ELR (cell line): Measurements from ENCODE around the gene ADGB.

Experiments
- DNase-seq: peaks from one replicate; pipeline ENCODE4 v3.0.0-alpha.2; 2015; ENCODE audit warnings: low read depth

The ADGB gene

DNA sequence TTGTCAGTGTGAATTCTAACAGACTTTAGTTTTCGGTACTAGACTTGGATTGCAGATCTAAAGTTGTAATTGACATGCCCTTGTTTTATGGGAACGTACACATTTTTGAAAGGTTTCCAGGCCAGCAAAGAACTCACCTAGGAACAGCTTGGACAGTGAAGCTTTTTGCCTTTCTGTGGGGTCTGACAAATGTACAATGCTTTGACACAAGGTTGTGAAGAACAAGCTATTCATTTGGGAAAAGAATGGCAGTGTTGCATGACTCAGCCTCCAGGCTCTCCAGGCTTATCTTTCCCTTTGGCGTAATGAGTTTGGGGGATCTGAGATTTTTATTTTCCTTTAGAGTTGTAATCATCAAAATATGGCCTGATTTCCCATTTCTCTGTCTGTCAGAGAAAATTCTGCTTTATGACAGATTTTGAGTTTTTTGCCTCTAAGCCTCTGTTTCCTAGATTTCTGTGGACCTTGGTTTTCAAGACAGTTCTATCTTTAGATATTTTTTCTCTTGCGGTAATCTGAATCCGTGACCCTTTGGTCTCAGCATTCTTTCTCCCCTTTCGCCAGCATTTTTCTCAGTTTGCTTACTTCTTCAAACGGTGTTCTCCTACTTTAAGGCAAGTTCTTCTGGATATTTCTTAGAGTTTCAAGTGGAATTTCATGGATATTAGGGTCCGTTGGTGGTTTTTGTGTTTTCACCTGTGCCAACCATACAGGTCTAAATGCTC is 221.0 kb downstream of the ADGB start:
- no peak for DNase-seq

DNA sequence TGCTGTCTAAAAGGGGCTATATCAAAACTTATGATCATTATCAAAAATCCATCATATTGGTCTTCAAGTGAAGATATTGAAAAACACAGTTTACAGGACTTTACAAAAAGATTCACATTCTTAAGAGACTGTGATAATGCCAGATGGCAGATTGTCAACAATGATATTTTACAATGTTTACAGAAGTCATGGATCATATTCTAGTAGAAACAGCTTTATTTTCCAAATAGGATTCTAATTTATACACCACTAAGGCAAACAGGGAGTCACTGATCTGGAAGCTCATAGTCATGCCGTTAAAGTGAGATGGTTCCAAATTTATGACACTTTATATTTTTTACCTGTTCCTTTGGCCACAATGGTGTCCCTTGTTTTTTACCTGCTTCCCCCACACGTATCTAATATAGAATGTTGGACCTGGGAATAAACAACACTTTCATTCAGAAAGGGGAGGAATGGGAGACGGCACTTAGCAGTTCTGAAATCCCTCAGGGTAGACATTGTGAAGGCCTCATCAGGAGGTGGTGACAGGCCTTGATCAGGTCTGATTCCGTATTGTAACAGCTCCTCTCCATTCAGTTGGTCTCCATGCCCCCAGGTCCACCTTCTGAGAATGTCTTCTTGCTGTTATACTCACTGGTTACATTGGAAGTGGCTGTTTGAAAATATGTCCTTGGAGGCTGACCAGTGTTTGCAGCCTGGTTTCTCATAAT is 228.6 kb downstream of the ADGB start:
- no peak for DNase-seq

DNA sequence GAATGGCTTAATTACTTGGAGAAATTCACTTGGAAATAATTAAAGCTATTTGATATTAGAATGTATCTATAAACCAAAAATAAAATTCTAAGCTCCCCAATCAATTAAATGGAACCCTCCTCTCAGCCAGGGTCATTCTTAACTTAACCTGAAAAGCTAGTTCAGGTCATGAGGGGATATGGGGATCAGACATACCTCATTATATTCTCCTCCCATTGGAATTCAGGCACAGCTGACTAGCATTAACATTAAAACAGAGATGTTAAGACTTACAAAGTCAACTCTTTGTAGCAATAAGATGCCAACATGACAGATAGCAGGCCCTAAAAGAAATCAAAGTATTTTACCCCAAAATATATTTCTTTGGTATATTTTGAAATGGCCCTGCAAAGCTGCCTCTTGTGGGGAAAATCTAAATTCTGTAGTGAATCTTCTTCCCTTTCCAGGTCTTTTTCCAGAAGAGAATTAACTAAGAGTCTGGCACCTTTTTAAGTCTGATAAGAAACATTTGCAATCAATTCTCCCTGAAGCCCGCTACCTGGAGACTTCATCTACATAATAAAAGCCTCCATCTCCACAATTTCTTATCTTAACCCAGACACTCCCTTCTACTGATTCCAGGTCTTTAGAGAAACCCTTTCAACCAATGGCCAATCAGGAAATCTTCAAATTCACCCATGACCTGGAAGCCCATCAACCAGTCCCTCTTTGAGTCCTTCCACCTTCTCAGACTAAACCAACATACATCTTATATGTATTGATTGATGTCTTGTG is 231.2 kb downstream of the ADGB start:
- no peak for DNase-seq

DNA sequence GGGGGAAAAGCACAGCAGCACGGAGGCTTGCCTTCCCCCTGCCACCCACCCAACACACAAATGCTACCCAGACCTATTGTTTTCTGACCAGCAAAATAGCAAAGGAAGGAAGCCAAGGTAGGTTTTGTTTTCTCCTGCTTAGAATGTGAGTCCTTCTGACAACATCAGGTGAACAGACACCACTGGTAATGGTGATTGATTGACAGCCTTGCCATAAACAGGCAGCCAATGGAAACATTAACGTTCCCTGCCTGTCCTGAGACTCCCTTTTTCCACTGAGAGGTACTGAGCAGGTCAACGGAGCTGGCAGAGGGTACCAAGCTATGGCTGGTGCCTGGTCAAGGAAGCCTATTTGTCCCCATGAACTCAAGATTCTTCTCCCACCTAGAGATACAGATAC is 234.4 kb downstream of the ADGB start:
- no peak for DNase-seq

DNA sequence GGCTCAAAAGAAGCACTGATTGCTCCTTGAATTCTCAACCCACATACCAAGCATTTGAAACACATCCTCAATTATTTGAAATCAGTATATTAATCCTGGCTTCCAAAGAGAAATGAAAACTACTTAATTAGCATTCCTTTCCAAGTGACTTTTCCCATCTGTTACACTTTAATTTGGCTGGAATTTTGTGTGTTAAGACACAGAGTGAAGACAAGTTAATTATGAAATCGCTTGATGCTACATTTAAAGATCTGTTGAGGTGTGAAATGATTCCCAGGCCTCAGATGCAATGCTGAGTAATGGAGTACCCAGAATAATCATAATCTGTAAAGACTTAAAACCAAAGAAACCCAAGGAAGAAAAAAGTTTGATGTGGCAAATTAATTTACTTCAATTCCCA is 241.4 kb downstream of the ADGB start:
- DNase-seq = no peak

DNA sequence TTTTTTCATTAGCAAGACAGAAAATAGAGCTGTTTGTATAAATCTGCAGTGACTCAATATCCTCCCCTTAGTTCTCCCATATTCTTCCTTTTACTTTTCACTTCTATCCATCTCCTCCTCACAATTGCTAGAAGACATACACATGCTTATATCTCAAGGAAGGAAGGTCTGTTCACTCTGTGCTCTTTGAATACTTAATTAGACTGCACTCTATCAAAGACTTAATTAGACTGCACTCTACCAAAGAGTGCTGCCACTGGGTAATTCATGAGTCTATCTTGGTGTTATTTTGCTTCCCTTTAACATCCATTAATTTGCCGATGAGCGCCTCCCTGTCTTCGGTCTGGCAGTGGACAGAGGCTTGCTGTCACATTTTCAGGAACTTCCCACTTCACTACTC is 241.9 kb downstream of the ADGB start:
- DNase-seq = no peak

DNA sequence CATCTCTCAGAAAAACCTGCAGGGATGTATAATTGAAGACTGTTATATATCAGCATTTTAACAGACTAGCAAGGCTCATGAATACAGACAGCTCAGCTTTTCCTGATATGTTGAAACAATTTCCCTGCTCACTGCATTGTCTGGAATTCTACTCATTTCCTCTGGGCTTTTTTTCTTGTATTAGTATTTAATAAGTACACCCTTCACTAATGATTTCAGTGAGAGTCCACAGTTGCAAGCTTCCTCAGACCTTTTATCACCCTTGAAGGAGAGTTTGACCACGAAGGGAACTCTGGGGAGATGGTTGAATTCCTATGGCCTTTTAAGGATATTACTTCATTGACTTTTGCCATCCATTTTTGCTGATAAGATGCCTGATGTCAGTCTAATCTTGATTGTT is 248.7 kb downstream of the ADGB start:
- no peak for DNase-seq

DNA sequence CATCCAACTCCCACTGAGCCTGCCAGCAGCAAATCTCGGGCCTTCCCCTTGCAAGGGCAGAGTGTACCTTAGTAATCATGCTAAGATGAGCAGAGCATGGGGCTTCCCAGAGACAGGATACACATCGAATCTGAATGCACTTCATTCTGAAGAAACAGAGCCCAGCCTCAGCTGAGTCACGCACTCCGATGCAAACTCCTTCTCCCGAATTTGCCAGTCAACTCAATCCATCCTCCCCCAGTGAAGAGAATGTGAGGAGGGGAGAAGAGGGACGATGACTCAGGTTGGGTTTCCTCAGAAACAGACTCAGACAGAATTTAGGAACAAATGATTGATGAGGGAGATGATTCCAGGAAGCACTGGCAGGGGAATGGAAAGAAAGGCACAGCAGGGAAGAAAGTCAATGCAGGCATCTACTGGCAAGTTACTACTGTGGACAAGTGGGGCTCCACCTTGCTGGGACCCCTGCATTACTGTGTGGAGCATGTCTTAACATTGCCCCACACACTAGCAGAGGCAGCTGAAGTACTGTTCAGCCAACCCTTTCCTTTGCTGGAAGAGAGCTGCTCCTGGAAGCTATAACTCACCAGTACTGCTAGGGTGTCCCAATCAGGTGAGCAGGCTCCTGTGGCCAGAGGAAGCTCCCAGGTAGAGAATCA is 251.6 kb downstream of the ADGB start:
- peak; percentile 81 for DNase-seq

DNA sequence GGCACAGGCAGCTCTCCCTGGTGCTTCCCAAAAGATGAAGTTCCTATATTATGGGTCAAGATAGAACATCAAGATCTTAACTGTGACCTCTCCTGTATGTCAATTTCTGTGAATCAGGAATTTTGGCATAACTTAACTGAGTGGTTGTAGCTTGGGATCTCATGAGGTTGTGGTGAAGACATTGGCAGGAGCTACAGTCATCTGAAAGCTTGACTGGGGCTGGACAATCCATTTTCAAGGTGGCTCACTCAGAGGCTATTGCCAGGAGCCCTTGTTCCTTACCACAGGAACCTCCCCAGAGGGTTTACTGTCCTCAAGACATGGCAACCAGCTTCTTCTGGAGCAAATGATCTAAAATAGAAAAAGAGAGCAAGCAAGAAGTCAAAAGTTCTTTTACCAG is 252.2 kb downstream of the ADGB start:
- DNase-seq = no peak

DNA sequence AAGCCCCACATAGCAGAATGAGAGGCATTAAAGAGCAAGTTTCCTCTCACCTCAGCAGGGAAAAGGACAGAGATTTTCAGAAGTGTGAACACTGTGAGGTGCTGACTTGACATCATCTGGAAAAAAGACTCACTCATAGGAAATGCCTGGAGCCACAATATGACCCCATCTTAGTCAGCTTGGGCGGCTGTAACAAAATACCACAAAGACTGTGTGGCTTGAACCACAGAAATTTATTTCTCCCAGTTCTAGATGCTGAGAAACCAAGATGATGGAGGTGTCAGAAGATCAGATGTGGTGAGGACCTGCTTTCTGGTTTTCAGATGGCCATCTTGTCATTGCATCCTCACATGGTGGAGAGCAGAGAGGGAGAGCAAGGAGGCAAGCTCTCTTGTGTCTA is 253.1 kb downstream of the ADGB start:
- peak; percentile 90 for DNase-seq

DNA sequence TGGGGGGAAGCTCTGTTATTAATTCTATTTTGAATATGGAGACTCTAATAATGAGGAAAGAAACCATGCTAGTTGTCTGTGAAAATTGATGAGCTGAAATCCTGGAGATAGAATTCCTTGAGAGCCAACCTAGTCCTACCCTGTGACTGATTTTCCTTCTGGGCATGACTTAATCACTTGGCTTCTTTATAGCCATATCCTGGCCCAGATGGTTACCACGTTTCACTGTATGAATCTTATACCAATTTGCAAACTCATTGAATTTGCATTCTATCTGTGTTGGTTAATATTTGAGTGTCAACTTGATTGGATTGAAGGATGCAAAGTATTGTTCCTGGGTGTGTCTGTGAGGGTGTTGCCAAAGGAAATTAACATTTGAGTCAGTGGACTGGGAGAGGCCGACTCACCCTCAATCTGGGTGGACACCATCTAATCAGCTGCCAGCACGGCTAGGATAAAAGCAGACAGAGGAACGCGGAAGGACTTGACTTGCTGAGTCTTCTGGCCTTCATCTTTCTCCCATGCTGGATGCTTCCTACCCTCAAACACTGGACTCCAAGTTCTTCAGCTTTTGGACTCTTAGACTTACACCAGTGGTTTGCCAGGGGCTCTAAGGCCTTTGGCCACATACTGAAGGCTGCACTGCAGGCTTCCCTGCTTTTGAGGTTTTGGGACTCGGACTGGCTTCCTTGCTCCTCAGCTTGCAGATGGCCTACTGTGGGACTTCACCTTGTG is 255.9 kb downstream of the ADGB start:
- DNase-seq = peak; percentile 20

DNA sequence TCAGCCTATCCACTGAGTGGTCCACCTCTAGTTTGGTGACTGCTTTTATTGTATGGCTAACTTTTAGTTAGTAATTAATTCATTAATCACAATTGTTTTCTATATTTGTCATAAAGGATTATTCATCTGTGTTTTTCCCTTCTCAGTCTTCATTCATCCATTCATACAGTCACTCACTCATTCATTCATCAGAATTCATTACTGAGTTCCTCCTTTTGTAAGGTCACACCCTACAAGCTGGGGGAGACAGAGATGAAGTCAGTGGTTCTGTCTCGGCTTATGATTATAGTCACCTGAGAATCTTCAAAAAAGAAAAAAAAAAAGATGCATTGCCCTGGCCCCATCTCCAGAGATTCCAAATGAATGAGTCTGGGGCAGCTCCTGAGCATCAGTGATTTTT is 257.1 kb downstream of the ADGB start:
- DNase-seq = no peak

DNA sequence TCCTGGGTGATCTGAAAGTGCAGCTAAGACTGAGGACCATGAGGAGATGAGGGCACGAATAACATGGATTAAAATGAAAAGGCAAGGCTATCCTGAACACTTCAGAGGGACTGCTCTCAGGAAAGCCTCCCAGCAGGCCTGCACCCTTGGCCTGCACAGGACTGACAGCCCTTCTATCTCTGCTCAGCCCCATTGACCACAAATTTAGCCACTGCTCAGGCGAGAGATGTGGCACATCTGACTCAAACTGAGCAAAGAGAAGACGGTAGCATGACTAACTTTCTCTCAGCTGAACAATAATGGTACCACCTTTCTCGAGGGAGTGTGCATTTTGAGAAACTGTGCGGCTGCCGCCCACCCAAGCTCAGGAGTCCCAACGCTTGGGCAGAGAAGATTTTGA is 257.5 kb downstream of the ADGB start:
- no peak for DNase-seq

DNA sequence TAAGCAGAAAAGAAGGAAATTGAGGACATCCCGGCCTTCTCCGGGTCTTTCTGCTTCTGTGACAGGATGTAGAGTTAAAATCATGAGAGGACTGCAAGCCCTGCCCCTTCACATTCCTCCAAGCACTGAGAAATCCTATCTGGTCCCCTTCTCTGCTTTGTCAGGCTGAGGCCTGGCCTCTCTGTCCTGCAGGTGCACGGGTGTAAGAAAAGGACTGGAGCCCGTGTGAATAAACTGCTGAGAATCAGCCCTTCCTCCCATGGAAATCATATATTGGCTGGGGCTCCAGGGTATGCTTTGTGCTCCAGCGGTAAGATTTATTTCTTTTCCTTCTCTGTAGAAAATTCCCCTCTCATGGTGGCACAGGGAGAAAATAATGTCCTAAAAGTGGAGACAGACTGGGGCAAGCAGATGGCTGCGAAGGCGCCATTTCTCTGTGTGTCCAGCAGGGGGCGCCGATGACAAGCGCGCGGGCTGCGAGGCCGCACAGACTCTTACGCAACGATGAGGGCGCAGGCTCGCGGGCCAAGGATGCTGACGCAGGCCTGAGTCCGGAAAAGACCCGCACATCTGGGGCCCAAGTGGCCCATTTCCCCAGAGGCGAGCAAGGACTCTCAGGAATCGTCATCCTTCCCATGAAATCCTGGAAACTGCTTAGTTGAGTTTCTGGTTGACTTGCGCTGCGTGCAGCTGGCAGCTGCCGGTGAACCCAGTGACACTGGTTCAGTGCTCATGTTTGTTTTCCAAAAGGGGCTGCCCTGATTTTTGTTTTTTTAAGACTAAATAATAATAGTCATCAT is 258.6 kb downstream of the ADGB start:
- peak; percentile 95 for DNase-seq

DNA sequence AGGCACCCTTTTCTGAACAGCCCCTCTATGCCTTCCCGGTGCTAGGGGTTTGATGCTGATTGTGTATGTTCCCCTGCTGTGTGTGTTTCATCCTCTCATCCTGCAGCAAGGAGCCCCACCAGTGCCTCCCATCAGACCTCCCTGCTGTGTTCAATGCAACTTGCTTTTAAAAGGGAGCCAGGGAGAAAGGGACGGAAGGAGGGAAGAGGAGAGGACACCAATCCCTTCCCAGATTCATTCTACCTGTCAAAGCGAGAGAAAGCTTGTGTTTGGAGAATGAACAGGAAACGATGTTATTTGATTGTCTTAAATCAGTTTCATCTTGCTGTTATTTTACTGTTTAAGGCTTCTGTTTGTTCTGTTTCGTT is 259.2 kb downstream of the ADGB start:
- no peak for DNase-seq

DNA sequence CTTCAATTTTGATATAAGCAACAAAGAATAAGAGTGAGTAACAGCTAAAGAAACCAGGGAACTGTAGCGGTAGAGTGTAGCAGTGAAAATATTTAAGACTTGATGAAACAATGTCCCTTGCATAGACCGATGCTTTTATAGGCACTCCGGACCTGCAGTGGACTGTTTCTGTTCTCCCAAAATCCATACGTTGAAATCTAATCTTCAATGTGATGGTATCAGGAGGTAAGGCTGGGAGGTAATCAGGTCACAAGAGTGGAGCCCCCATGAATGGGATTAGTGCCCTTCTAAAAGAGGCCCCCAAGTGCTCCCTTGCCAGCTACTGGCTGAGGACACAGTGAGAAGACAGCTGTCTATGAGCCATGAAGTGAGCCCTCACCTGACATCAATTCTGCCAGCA is 260.4 kb downstream of the ADGB start:
- DNase-seq = no peak

DNA sequence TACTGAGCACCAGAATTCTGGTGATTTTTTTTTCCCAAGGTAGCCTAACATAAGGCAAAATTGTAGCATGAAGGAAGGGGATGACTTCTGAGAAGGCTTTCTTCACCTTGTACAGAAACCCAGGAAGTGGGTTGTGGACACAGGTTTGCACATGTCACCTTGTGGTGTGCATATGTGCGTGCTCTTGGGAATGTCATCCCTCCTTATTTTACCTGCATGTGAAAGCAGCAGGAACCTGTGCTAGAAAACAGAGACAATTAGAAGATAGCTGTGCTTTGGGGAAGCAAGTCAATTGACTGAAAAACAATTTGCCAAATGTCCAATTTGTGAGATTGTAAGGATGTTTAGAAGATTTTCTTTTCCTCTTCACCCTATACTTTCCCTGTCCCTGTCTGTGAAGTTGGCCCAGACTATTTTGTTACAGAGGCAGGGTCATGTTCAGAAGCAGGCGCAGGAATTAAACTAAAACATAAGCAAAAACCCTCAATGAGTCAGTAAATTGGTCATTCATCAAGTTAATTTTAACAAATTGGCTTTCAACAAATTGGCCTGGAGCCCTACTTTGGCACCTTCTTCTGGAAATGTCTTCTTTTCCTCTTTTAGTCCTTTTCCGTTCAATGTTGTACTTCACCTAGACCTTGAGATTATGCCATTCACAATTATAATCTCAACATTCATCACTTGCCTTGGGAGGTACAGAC is 261.2 kb downstream of the ADGB start:
- DNase-seq = no peak

DNA sequence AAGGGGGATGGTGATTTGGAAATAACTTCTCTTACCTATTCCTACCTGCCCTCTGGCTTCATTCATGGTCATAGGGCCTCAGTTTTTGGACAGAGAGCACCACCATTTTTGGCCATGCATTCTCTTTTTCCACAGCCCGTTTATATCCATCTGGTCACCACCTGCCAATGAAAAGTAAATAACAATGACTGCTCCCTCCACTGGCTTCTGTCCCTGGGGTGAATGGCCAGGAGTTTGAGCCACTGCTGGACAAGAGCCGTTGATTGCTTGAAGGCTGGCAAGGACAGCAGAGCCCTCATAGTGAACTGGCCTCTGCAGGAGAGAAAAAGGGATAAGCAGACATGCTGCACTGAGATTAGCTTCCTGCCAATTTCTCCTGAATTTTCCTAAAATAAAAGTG is 261.8 kb downstream of the ADGB start:
- DNase-seq = no peak

DNA sequence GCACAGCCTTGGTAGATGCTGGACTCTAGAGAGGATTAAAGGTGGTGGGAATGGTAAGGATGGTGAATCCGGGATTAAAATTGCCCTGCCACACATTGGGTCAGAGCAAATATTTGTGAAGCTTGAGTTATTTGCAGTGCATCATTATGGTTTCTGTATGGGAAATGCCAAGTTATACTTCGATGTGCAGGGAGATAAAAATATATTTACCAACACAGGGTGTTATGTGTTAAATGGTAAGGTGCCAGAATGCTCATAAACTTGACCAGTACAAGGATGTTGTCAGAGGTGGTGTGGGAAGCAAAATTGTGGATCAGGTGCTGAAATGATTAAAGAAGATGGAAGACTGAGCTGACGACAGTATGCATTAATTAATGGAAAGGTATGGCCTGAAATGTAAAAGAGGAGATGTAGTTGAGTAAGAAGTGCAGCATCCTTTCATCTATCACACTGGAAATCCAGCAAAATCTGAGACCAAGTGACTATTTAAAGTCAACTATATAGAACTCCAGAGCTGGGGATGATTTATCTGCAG is 262.3 kb downstream of the ADGB start:
- DNase-seq = no peak

DNA sequence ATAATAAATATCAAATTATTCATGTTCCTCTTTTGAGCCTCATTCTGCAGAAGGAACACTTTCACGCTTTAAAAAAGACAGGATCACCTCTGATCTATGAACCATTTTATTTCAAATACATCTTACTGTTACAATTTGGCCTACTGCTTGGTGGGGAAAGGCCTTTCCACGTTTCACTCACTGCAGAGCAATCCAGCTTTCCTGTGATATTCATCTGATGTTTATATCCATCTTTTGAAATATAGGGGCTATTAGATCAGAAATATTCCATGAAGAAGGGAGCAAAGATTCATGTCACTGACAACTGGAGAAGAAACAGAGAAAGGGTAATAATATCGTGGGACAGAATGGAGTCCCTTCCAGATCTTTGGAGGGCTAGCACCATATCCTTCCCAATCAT is 262.9 kb downstream of the ADGB start:
- no peak for DNase-seq
